ENCODE data around the gene NCAN.
A peak's percentile ranks its signal among the peaks of the same experiment; 100 is the strongest.

NCAN gene

DNA sequence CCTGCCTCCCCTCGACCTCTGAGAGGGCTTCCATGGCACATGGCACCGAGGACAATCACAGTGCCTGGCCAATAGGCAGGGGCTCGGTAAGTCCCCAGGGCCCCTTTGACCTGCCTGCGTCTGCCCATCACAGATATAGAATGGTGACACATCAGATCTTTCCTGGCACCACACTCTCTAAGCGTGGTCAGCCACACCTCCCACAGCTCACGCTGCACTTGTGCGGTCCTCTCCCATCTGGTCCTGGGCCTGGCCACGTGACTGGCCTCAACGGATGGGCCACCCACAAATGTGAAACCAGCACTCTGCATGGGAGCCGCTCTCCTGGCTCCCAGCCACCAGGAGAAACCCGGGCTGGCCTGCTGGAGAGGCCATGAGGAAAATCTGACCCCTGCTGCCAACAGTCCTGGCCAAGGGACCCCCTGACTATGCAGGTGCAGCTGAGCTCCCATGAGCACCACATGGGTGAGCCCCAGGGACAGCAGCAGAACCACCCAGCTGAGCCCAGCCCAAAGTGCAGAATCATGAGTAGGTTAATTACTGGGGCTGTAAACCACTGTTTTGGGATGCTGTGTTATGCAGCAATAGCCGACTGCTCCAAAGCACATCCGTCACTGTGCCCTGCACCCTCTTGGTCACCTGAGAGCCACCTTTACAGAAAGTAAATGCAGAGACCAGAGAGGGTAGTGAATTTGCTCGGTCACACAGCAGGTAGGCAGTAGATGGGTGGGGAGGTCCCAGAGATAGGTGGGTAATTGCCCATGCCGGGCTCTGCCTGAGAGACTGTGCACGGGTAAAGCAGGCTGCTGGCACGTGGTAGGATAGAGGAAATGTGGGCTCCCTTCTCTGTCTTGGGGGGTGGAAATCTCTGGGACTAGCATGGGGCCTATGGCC is 32.0 kb upstream of the NCAN start:
- no peak for TF ChIP-seq TEAD4 (IDR thresholded peaks at IDR 0.05)
- no peak for TF ChIP-seq RAD21 (IDR thresholded peaks at IDR 0.05; ENCODE audit: low read depth)
- TF ChIP-seq TCF12 (IDR thresholded peaks at IDR 0.05; ENCODE audit: low read depth), result no peak
- no peak for TF ChIP-seq NFIC (IDR thresholded peaks at IDR 0.05)

DNA sequence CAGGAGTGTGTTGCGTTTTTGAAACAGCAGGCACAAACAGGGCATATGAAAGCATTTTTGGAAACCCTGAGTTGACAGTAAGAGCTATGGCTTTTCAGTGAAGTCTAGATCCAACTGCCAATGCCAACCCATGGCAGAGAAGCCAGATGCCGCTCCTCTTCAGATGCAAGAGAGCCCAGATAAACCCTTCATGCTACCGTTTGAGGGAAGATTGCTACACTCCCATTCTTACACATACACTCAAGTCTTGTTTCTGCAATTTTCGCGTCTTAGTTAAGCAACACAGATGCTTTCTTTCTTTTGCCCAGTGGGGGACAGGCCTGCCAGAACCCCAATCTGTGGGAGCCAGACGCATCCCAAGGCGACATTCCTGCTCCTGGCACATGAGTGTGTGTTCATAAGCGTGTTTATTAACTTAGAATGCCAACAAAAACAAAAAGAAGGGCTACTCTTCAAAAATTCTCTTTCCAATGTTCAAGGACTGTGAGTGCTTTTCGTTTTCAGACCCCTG is 30.2 kb upstream of the NCAN start:
- TF ChIP-seq CREB1 (IDR thresholded peaks at IDR 0.05; ENCODE audit: low read depth), result no peak
- TF ChIP-seq, protein P1, sequence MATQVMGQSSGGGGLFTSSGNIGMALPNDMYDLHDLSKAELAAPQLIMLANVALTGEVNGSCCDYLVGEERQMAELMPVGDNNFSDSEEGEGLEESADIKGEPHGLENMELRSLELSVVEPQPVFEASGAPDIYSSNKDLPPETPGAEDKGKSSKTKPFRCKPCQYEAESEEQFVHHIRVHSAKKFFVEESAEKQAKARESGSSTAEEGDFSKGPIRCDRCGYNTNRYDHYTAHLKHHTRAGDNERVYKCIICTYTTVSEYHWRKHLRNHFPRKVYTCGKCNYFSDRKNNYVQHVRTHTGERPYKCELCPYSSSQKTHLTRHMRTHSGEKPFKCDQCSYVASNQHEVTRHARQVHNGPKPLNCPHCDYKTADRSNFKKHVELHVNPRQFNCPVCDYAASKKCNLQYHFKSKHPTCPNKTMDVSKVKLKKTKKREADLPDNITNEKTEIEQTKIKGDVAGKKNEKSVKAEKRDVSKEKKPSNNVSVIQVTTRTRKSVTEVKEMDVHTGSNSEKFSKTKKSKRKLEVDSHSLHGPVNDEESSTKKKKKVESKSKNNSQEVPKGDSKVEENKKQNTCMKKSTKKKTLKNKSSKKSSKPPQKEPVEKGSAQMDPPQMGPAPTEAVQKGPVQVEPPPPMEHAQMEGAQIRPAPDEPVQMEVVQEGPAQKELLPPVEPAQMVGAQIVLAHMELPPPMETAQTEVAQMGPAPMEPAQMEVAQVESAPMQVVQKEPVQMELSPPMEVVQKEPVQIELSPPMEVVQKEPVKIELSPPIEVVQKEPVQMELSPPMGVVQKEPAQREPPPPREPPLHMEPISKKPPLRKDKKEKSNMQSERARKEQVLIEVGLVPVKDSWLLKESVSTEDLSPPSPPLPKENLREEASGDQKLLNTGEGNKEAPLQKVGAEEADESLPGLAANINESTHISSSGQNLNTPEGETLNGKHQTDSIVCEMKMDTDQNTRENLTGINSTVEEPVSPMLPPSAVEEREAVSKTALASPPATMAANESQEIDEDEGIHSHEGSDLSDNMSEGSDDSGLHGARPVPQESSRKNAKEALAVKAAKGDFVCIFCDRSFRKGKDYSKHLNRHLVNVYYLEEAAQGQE (IDR thresholded peaks at IDR 0.05; ENCODE audit: low read depth), result no peak
- TF ChIP-seq YY1 (IDR thresholded peaks at IDR 0.05; ENCODE audit: low read depth), result no peak
- TF ChIP-seq TAF1 (IDR thresholded peaks at IDR 0.05; ENCODE audit: low read depth), result no peak
- no peak for TF ChIP-seq TEAD4 (IDR thresholded peaks at IDR 0.05)

DNA sequence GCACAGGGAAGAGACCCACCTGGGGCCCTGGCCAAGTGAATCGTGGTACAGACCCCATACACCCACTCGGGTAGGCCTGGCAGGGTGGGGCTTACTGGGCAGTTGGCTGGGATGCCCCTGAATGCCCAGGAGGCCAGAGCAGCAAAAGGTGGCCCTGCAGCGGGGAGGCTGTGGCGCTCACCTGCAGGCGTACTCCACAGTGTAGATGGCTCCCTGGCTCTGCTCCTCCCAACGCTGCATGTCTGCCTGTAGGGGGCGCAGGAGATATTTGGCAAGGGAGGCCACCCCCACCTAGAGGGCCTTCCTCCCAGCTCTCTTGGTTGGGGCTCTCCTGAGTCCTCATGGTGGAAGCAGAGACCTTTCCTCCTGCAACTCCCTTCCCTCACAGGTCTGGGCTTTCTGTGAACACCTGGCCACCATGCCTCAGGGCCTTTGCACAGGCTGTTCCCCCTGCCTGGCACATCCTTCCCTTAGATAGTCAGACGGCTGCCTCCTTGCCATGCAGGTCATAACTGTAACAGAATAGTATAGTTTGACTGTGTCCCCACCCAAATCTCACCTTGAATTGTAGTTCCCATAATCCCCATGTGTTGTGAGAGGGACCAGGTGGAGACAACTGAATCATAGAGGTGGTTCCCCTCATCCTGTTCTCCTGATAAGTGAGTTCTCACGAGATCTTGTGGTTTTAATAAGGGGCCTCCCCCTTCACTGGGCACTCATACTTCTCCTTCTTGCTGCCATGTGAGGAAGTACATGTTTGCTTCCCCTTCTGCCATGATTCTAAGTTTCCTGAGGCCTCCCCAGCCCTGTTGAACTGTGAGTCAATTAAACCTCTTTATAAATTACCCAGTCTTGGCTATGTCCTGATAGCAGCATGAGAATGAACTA is 25.7 kb upstream of the NCAN start:
- peak; percentile 79 for TF ChIP-seq RAD21 (IDR thresholded peaks at IDR 0.05; ENCODE audit: low read depth)
- TF ChIP-seq TEAD4 (IDR thresholded peaks at IDR 0.05), result peak; percentile 95
- TF ChIP-seq EGR1 (IDR thresholded peaks at IDR 0.05), result no peak
- peak; percentile 58; the same call in 1 of the 2 replicates for TF ChIP-seq NFIC (IDR thresholded peaks at IDR 0.05)

DNA sequence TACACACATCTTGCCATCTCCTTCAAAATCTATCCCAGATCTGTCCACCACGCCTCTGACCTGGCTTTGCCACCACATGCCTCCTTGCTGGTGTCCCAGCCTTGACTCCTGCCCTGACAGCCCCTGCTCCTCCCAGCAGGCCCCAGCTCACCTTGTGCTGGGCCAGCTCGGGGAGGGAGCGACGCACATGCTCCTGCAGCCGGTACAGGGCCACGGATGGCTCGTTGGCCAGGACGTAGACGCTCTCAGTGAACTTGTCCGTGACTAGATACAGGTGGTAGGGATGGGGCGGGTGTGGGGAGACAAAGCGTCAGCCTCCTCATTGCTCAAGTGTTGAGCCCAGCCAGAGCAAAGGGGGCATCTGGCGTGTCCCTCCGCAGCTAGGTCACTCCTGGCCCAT is 25.0 kb upstream of the NCAN start:
- TF ChIP-seq ZBTB7A (IDR thresholded peaks at IDR 0.05; ENCODE audit: low read depth), result no peak

DNA sequence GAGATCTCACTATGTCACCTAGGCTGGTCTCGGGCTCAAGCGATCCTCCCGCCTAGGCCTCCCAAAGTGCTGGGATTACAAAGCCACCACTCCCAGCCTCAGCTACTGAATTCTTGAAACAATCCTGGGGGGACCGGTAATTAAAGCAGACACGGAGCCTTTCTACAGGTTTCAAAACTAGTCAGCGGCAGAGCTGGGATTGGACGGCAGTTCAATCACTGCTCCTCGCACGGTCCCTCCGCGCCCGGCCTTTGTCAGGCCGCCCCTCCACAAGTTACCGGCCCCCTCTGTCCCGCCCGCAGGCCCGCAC is 20.0 kb upstream of the NCAN start:
- no peak for TF ChIP-seq NFIC (IDR thresholded peaks at IDR 0.05)

DNA sequence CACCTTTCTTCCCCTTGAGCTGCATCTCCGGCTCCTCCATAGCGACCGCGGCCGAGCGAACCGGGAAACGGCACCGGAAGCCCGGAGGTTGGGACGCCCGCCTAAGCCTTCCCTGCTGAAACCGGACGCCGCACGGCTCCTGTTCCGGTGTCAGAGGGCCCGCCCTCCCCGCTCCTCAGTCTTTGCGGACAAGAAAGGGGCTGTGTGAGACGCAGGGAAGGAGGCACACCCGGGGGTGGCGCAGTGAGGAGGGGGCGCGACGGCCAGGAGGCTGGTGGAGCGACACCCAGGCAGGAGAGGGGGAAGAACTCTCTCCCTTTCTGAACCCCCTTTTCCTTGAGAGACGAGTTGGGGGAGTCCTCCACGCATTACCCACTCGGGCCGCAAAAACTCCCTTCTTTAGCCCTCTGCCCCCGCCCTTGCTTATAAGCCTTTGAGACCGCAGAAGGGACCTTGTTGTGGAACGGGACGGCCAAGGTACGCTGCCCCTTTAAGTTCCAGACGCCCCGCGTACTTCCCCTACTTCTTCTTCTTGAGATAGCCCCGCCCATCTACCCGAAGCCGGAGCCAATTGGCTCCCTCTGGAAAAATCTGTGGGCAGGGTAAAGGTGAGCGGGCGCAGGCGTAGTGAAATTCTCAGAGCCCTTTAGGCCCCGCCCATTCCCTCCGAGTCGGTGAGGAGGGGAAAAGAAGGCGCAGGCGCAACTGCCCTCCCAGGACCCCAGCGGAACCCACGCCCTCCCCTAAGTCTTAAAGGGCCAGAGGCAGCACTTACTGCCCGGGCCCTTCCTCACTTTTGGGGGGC is 19.5 kb upstream of the NCAN start, which contains the start of the genes BORCS8 and RFXANK:
Gene BORCS8, minus strand, starts transcription at position 75 of the 805 bp plus-strand sequence. Its CDS starts 35 bp downstream, at position 40.
Gene RFXANK, plus strand, starts transcription at position 181 of the 805 bp plus-strand sequence. CDS start 1,689 bp downstream, outside the sequence.
- TF ChIP-seq YY1 (IDR thresholded peaks at IDR 0.05; ENCODE audit: low read depth) (peak; percentile 85; the same call in 1 of the 2 replicates), TCF12 (IDR thresholded peaks at IDR 0.05; ENCODE audit: low read depth) (peak; percentile 56; the same call in 1 of the 2 replicates), EGR1 (IDR thresholded peaks at IDR 0.05) (no peak), NFIC (IDR thresholded peaks at IDR 0.05) (no peak), TEAD4 (IDR thresholded peaks at IDR 0.05) (no peak), ZBTB7A (IDR thresholded peaks at IDR 0.05; ENCODE audit: low read depth) (peak; percentile 34; the same call in 1 of the 2 replicates), TAF1 (IDR thresholded peaks at IDR 0.05; ENCODE audit: low read depth) (peak; percentile 98), CEBPB (IDR thresholded peaks at IDR 0.05) (no peak)
- TF ChIP-seq, protein P2, sequence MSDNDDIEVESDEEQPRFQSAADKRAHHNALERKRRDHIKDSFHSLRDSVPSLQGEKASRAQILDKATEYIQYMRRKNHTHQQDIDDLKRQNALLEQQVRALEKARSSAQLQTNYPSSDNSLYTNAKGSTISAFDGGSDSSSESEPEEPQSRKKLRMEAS (IDR thresholded peaks at IDR 0.05), result peak; percentile 68
- TF ChIP-seq, protein P3, sequence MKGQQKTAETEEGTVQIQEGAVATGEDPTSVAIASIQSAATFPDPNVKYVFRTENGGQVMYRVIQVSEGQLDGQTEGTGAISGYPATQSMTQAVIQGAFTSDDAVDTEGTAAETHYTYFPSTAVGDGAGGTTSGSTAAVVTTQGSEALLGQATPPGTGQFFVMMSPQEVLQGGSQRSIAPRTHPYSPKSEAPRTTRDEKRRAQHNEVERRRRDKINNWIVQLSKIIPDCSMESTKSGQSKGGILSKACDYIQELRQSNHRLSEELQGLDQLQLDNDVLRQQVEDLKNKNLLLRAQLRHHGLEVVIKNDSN (IDR thresholded peaks at IDR 0.05), result peak; percentile 30; the same call in 1 of the 2 replicates

DNA sequence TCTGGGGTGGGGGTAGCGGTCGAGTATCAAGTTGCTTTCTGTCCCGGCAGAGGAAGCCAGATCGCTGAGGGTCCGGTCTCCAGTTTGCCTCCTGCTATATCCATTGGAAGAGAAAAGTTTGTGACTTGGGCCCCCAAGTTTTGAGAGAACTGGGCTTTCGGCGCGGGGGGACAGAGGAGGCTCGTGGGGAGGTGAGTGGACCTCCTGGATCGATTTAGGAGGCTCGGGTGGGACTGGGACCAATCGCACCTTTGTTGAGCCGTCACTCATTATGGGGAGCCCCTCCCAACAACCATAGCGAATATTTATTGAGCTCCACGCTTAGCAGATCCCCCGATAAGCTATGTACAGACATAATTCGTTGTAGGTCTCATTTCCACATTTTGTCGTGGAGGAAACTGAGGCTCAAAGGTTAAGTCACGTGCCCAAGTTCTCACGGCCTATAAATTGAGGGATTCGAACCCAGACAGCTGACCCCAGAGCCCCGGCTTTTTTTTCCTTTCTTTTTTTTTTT is 18.8 kb upstream of the NCAN start:
- TF ChIP-seq NFIC (IDR thresholded peaks at IDR 0.05), result no peak
- TF ChIP-seq, protein P3 (IDR thresholded peaks at IDR 0.05), result peak; percentile 75
- TF ChIP-seq, protein P2 (IDR thresholded peaks at IDR 0.05), result peak; percentile 33; the same call in 1 of the 2 replicates

DNA sequence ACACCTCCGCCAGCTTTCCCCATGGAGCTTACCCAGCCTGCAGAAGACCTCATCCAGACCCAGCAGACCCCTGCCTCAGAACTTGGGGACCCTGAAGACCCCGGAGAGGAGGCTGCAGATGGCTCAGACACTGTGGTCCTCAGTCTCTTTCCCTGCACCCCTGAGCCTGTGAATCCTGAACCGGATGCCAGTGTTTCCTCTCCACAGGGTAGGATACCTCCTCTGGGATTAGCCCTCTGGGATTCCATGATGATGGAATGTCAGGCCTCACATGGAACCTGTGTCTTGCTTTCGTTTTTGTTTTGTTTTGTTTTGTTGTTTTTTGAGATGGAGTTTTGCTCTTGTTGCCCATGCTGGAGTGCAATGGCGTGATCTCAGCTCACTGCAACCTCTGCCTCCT is 17.8 kb upstream of the NCAN start:
- no peak for TF ChIP-seq YY1 (IDR thresholded peaks at IDR 0.05; ENCODE audit: low read depth)
- TF ChIP-seq, protein P3 (IDR thresholded peaks at IDR 0.05), result no peak
